Measurements from ENCODE around the gene HAND2.
A peak's percentile ranks its signal among the peaks of the same experiment; 100 is the strongest.

HAND2 gene

DNA sequence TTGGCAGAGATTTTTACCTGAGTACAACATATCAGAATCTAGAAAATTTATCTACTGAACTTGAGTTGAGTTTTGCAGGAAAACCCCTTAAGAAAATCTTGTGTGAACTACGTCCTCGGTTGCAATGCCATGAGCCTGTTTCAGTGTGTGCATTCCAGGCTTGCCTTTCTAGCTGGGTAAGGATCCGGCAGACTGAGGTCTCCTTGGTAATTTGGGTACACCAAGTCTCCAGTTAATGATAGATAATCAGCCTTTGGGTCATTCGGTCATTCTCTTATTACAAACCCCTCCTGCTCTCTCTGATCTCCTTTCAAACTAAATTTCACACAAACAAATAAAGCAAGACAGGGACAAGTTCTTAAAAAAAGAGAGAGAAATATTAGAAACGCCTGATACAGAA lies 5.9 kb upstream of the HAND2 start:
- no peak for DNase-seq

DNA sequence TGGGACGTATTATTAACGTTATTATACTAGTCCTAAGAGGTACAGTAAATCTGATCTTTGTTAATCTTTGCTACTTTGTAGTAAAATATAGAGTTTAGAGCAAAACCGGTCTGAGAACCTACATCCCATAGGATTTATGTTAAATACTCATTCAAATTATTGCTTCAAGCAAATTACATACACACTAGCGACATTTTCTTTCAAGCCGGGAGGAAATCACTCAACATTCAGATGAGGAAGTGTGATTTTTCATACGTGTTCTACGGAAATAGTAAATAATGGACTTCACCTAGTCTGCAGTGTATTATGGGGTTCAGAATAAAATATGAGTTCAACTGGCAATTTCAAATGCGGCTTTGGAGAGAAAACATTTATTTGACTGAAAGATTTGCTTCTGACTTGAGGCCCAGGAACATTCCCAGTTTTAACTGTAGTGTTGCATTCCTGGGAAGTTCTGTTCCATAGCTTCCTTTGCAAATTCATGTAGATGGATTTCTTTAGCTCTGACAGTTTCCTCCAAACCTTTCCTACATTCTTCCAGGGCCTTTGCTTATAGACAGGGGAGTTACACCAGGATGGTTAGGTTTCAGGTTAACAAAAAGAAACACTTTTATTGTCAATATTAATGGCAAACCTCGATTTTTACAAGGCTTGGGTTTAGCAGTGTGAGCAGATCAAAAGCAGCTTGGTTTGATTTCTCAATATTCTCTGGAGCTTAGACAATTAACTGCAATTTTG lies 5.3 kb upstream of the HAND2 start:
- no peak for DNase-seq

DNA sequence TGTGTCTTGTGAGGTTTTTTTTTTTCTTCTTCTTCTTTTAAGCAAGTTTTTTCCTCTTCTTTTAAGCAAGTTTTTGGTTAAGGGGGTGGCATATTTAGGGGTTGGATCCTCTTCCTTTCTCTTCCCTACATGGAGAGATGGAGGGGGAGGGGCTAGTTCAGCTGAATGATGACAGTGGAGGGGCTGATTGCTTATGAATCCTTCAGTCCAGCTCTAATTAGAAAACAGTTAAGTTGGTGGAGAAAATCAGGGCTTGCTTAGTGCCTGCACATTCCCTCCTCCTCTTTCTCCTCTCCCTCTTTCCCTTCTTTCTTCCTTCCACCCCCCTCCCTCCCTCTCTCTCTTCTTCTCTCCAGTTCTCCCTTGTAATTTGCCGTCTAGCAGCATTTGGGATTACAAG lies 4.4 kb upstream of the HAND2 start:
- no peak for DNase-seq

DNA sequence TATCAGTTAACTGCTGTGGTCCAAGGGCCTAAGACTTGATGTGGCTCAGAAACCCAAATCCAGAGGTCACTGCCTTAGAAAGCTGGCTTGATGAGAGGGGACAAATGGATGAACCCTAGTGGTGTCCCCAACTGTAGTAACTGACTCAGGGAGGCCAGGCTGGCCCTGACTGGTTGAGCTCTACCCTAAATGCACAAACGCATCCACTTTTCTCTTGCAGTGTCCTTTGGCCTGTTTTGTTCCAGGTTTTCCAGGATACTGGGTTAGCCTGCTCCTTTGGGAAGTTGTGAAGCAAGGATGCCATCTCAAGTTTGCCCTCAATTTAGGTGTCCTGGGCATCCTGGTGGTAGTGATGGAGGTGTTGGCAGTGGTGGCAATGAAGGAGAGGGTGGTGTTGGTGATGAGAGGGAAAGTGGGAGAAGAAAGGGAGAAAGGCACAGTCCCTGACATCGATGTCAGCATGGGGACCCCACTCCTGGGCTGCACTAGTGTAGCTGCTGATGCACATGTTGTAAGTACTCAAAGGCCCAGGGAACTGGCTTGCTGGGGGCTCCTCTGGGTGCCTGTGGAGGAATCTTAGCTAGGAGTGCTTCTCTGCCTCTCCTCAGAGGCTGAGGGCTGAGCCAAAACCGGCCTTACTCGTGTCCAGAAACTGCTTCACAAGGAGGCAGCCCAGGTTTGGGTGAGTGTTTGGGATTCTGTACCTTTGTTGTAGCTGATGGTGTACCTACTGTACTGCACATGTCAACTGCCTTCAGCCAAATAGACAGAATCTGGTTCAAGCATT lies 2.9 kb upstream of the HAND2 start:
- no peak for DNase-seq

DNA sequence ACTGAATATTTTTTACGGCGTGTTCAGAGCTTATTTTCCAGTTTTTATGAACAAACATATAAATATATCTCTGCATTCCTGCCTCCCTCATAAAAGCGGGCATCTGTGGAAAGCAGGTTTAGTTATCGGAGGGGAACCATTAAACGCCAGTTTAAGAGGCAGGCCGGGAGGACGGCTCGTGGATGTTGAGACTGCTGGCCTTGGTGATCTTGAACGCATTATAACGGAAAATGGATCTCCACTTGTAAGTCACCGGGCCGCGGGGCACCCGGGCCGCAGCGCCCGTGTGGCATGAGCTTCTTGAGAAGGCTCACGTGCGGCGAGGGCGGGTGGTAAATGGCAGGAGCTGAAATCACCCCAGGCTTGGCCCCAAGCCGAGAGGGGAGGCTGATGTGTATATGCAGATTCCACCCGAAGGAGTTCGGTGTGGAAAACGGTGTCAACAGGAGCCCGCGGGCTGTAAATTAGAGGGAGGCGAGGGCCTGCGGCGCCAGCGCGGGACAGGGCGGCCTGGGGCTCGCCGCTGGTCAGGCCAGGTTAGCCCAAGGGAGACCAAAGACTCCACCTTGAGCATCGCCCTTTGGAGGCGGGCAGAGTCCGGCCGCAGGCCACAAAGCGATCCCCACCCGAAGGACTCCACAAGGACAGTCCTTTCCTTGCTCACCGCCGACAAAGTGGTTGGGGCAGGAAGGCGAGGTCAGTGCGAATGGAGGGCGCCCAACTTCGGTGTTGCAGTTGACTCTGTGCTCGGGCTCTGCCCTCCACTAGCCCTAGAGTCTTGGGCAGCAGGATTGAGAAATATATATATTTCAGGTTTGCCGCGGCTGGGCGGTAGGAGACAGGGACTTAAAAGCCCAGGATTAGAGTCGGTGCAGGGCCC lies 1.3 kb upstream of the HAND2 start:
- no peak for DNase-seq

DNA sequence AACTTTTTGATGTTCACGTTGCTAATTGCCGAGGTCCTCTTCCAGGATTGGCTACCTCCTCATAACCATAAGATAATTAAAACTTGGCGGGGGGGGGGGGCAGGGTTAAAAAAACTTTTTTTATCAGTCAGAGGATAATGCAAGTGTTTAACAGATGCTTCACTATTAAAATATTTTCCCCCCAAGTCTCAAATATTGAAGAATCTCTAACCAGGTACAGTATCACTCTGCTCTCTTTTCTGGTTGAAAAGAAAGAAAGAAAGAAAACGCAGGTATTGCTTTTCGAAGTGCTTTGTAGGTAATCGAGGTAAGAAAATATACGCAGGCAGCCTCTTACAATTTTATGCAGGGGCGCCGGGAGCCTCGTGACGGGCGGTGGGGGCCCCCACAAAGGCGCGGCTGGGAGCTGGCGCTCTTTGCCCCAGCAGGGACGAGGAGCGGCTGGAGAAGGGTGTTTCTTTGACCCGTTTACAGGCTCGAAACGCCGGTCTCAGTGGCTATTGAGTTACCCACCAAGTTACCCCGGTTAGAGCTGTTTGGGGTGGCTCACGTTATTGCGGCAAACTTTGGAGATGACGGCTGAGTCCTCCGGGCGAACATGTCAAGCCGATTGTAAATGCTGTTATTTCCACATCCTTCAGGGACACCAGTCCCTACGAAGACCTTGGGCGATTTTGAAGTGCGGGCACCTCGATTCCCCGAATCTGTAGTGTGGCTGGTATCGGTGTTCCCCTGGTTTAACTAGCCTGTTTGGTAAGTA lies 477 bp upstream of the HAND2 start:
- DNase-seq, result no peak

DNA sequence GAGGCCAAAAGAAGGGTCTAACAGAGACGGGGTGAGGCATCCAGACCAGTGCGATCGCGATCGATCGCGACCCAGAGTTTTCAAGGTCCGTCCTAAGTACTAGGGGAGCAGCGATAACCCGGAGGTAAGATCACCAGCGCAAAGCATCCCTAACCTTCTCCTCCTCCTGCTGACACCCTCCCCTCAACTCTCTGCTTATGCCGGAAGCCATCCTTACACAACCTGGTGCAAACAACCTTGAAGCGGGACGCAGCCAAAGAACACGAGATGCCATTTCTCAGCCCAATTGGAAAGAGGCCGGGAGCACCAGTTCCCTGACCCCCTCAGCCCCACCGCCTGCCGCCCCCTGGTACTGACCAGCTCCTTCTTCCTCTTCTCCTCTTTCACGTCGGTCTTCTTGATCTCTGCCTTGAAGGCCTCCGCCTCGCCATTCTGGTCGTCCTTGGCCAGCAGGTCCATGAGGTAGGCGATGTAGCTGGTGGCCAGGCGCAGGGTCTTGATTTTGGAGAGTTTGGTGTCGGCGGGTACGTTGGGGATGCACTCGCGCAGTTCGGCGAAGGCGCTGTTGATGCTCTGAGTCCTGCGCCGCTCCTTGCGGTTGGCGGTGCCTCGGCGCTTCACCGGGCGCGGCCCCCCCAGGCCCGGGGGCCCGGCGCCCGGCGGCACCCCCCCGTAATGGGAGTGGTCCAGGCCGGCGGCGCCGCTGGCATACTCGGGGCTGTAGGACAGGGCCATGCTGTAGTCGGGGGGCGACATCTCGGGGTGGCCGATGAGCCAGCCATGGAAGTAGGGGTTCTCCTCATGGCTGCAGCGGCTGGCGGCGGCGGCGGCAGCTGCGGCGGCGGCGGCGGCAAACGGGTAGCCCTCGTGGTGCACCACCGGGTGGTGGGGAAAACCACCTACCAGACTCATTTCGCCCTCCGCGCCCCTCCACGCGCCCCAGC lies 1.4 kb downstream of the HAND2 start:
- no peak for DNase-seq

DNA sequence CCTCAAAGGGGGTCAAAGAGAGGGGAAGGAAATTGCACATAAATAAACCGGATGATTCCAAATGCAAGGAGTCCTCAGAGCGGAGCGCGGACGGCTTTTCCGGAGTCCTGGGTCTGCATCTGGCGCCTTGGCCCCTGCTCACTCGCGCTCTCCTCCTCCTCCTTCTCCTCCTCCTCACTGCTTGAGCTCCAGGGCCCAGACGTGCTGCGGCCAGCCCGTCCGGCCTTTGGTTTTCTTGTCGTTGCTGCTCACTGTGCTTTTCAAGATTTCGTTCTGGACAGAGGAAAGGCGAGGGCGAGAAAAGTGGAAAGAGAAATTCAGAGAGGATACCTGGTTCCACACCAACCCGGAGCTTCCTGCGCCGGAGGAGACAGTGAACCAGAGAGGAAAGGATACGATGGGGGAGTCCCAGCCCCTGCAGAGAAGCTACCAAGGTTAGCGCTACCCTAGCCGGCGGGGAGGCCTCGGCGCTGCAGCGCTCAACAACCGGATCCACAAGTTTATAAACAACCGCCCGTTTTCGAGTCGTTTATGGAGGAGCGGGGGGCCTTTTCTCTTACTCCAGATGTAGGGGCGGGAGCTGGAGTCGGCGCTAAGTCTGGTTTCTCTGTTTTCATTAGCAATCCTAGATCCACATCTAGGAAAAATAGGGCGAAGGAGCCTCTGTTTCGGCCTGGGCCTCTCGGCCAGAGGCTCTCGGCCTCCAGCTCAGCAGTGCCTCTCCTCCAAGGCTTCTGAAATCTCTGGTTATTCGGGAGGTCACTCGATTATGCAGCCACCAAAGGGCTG lies 2.7 kb downstream of the HAND2 start:
- DNase-seq, result no peak

DNA sequence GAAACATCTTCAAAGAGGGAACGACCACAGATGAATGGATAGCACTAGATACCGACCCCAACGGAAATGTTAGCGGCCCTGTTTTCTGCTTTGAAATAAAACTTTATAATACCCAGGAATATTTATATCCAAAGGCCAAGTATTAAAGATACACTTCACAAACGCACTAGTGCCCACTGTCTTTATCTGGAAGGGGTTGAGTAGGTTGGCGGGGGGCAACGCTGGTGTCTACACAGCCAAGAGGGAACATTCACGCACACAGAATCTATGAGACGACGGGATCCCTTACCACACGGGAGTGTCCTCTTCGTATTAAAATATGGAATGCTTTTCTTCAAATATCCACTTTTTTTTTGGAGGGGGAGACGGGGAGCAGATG lies 3.3 kb downstream of the HAND2 start:
- no peak for DNase-seq

DNA sequence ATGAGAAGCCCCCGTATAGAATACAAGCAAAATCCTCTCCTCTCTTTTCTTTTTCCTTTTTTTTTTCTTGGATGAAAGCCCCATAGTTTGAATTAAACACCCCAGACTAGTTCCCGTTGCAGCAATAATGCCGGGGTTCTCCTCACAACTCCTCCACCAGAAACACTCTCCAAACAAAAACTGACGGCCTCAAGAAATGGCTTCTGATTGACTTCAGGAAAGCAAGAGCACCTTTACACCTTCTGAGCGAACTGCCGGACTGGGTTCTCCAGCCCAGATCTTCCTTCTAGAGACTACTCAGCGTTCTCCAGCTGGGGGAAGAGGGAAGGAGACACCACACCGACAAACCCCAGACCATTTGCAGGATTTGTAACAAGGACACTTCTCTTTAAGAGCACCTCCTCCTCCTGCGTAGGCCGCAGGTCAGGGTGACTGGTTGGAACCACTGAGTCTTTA lies 4.0 kb downstream of the HAND2 start:
- no peak for DNase-seq

DNA sequence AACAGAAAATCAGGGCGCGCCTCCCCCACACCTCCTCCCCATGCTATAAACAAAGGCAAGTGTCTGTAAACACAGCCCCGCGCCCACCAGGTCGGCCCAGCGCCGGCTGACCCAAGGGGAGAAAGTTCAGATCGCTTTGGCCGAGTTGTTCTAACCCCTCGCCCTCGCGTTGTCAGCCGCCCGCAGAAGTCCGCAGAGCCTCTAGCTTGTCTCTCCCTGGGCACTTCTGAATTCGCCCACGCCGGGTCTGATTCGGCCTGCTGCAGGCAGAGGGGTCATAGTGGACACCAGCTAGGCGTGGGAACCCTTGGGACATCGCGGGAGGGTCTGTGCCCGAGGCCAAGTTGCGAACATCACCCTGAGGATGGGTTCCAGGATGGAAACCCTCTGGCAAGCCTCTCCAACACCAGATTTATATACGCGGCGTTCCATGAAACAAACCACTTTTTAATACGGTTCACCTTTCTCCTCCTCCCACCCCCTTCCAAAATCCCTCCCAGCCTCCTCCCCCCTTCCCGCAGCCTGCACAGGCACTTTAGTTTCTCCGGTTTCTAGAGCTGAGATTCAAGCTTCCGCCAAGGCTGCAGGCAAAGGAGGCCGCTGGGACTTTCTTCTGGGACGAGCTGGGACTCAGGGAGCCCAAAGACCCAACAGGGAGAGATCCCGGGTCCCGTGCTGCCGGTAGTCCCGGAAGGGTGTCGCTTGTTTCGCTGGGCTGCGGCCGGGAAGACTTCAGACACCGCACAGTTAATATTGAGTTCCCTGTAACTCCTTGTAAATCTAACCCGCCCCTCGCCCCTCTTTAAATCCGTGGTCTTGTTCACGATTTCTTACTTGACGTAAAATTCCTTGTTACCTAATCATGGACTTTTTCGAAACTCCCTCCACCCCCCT lies 4.7 kb downstream of the HAND2 start:
- no peak for DNase-seq

DNA sequence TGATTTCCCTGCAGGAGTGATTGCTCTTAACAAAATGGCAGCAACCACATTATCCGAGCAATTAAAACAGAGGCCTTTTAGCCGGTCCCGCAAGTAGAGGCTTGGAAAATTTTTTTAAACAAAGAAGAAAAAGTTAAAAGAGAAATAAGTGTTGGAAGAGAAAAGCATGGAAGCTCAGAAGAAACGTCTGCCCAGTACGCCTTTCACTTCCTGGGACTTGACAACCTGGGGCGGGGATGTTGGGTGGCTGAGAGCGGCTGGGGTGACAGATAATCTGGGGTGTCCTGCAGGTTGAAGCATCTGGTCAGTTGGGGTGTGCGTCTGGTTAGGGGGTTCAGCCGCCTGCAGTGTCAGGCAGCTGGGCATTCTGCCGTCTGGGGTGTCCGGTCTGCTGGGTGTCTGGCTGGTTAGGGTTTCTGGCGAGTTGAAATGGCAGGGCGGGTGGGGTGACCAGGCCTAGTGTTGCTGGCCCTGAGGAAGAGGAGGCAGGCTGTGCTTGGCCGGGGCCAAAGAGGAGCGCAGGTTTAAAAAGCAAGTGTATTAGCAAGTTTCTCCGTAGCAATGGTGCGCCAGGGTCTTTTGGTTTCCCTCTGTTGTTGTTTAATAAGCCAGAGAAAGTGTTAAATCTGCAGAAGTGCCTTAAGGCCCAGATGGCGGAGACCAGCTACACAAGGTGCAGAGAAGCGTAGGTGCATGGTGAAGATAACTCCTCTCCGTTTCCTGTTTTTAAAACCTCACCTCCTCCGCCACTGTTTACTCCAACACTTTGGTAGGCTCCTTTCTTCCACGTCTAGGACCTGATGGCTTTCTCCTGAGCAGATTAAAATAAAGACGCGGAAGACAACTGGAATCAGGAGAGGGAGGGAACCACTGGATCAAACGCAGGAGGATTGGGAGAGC lies 5.6 kb downstream of the HAND2 start:
- DNase-seq, result no peak

DNA sequence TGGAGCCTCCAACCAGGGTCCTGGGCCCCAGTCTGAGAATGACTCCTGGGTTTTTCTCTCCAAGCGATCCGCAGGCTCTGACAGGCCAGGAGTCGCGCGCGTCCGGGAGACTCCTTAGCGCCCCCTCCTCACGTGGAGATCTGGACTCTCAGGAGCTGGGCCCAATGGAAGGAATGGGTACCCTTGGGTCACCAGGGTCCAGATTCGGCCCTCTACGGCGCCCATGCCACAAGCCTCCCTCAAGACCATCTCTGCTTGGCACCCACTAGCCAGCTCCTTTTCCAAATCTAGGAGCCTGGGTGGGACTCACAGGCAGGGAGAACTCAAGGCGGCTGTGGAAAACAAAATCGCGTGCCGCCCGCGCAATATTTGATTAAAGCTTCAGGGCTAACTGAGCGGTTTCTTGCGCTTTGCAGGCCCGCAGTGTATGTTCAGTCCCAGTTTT lies 7.1 kb downstream of the HAND2 start:
- no peak for DNase-seq

DNA sequence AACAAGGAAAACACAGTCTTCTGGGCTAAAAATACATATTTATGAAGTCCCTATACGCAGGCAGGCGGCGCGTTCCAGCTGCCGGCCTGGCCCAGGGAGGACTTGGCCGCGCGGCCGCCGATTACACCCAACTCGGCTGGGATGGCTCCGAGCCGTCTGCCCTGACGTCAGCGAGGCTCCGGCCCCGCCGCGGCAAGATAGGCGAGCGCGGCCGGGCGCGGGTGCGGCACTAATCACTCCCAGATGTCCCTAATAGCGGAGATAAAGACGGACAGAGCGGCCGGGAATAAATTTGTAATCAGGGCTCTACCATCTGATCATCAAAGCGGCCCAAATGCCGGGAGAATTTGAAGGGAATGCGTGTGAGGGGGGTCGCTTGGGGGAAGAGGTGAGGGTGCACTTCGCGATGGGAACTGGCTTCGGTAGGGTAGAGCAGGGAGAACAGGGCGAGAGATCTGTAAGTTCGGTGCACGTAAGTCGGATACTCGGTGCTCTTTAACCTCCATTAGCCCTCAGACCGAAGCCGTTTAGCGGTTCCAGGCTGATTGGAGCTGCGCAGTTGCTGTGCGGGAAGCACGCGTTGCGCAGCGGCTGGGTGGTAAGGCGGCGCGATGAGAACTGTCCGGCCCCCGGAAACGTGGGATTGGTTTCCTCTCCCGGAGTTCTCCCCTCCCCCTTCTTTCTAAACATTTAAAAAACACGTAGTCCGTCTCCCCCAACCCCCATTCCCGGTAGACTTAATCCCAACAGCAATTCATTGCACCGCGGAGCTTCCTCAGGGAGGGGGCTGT lies 7.7 kb downstream of the HAND2 start:
- DNase-seq, result peak; percentile 59

DNA sequence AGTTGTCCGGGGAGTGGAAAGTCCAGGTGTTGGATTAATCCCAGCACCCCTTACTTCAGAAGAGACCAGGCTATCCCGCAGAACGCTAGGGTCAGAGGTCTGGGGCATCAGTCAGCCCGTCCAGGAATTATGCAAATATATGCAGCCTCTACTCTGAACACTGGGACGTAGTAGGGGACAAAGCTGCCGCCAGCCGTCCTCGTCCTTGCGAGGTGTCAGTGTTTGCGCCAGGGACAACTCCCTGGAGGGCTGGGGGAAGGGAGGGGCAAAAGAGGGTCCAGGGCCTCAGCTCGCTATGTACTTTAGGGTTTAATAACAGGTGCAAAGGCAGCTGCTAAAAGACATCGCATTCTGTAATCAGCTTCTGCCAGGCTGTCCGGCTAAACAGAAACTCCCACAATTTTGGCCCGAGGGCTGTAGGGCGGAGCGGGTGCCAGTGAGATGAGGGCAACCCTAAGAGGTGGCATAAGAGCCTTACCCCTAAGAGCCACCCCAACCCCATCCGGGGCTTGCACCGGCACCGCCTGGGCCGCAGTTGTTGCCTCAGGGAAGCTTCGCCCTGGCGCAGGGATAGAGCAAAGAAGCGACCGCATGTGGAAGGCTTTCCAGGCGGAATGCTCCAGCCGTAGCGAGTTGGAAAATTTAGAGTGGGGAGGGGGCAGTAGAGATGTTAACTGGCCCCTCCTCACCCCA lies 8.4 kb downstream of the HAND2 start:
- DNase-seq, result no peak

DNA sequence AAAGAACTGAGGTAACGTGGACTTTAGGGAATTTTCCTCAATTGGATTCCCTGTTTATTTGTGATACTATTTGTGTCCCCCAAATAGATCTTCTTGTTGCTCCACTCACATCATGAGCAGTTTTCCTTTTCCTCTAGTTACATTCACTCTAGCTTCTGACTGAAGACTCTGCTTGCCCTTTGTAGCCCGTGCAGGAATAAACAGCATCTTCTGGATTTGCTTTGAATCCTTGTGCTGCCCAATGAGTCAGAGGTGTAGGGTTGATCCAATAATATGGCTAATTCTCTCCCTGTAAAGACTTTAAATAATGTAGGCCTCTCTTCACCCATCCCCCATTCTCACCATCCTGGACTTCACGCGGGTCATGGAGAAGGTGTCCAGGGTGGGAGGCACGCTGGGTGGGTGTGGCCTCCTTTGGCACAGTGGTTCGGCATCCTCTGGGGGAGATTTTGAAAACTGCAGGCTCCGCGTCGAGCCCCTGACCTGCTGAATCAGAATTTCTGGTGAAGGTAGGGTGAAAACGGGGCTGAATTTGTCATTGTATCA lies 9.0 kb downstream of the HAND2 start:
- no peak for DNase-seq

Measured in hematopoietic multipotent progenitor cell treated with erythropoietin and hydrocortisone succinate and interleukin-3 and kit ligand, for 4 days (in vitro differentiated cells).